K562 (cell line): ENCODE results near the gene AMOTL1. TPM values are rescaled to one million over a fixed set of nuclear protein-coding genes. Genes with fewer than 3 reads are reported as not detected.

ENCODE experiments used
- ATAC-seq: fragments of 200-7000 bp; cut with Tn5 transposase; 3 replicates; pipeline ENCODE4 v1.9.1; 2020; ENCODE audit warnings: moderate library complexity
- BruUV-seq: library from RNA; stranded (reverse); fragments of 400-500 nt; replicated peaks from 2 replicates; lab custom pipeline; 2021; lab: Mats Ljungman, UMichigan
- CTCF ChIA-PET: fragments of 300-600 bp; formaldehyde crosslinking; extraction: SDS; loops from one replicate; lab custom pipeline; 2021; ENCODE audit warnings: low intra/inter-chr PET ratio; lab: Yijun Ruan, JAX
- POLR2A ChIA-PET: fragments of 300-600, 350-650 bp; sonication (Branson Sonifier 250); formaldehyde crosslinking; extraction: SDS; loops from one replicate; lab custom pipeline; 2021; ENCODE audit warnings: antibody characterized with exemption, inconsistent platforms; lab: Yijun Ruan, JAX
- DNase-seq, 4 experiments: peaks; one replicate each; pipeline versions ENCODE4 v3.0.0 to v3.0.0-alpha.2; 2011 to 2018; ENCODE audit warnings: low spot score in 3 of 4, mixed read lengths in 3 of 4; ENCODE audit errors: extremely low read depth in 1 of 4
- FAIRE-seq: peaks from 2 replicates; lab custom pipeline; 2011; peaks lifted over from hg19 to GRCh38; lab: Jason Lieb, UNC
- H2AFZ ChIP-seq: 2 replicates; pipeline ENCODE4 v1.6.0; 2011; ENCODE audit warnings: low read depth, low read length, control low read depth, inconsistent platforms
- H3K27ac ChIP-seq: fragments of 200-600 bp; 3 replicates; pipeline ENCODE4 v1.8.0; 2011; ENCODE audit warnings: low read depth, mild to moderate bottlenecking, control low read depth, inconsistent platforms, low read length, moderate library complexity, mixed read lengths; ENCODE audit errors: extremely low read depth
- H3K27me3 ChIP-seq, 2 experiments: fragments of 300-600 bp in 1 of 2; 2 replicates in 1 of 2; 3 replicates in 1 of 2; pipeline versions ENCODE4 v1.6.0 to v1.8.0; 2011; ENCODE audit warnings: inconsistent platforms in 2 of 2, low read length in 2 of 2, mild to moderate bottlenecking in 1 of 2, mixed read lengths in 1 of 2, moderate library complexity in 1 of 2; ENCODE audit not compliant: control insufficient read depth in 2 of 2, insufficient read depth in 2 of 2
- H3K36me3 ChIP-seq: fragments of 300-600 bp; 3 replicates; pipeline ENCODE4 v1.8.0; 2011; ENCODE audit warnings: mild to moderate bottlenecking, low read length, inconsistent platforms; ENCODE audit not compliant: control insufficient read depth, insufficient read depth
- H3K4me1 ChIP-seq, 2 experiments: fragments of 200-600 bp in 1 of 2; replicated peaks in 1 of 2; 2 replicates in 1 of 2; 3 replicates in 1 of 2; pipeline versions ENCODE4 v1.5.1 to v1.8.0; 2011; ENCODE audit warnings: inconsistent platforms in 2 of 2, low read length in 2 of 2, mild to moderate bottlenecking in 1 of 2, mixed read lengths in 1 of 2, moderate library complexity in 1 of 2; ENCODE audit not compliant: control insufficient read depth in 2 of 2, insufficient read depth in 2 of 2
- H3K4me2 ChIP-seq: 2 replicates; pipeline ENCODE4 v1.6.1; 2011; ENCODE audit warnings: low read length, control low read depth, inconsistent platforms, mixed read lengths; ENCODE audit not compliant: insufficient read depth
- H3K4me3 ChIP-seq: fragments of 200-600 bp; sonication (generic), shearing (Covaris generic); 2 replicates; pipeline ENCODE4 v1.5.1; 2016; ENCODE audit warnings: control low read depth, inconsistent platforms
- H3K79me2 ChIP-seq: fragments of 200-600 bp; 3 replicates; pipeline ENCODE4 v1.8.0; 2011; ENCODE audit warnings: low read length, inconsistent platforms; ENCODE audit not compliant: control insufficient read depth, insufficient read depth
- H3K9ac ChIP-seq, 2 experiments: 2 replicates each; pipeline versions ENCODE4 v1.6.0 to v1.6.1; 2011; ENCODE audit warnings: low read depth in 2 of 2, low read length in 2 of 2, control low read depth in 1 of 2, inconsistent platforms in 1 of 2, mild to moderate bottlenecking in 1 of 2, mixed read lengths in 1 of 2; ENCODE audit not compliant: insufficient read depth in 1 of 2
- H3K9me1 ChIP-seq: one replicate; pipeline ENCODE4 v1.6.0; 2011; ENCODE audit warnings: inconsistent platforms, mild to moderate bottlenecking, low read length, moderate library complexity; ENCODE audit not compliant: control insufficient read depth, insufficient read depth
- H3K9me3 ChIP-seq: replicated peaks from 2 replicates; pipeline ENCODE4 v1.5.1; 2011; ENCODE audit warnings: low read depth, low read length, inconsistent platforms; ENCODE audit not compliant: control insufficient read depth, insufficient read depth
- H4K20me1 ChIP-seq: replicated peaks from 2 replicates; pipeline ENCODE4 v1.6.1; 2011; ENCODE audit warnings: low read length, inconsistent platforms, mixed read lengths; ENCODE audit not compliant: control insufficient read depth, insufficient read depth
- ATF3 ChIP-seq, 2 experiments: fragments of 450-650 bp in 1 of 2; sonication (generic) in 1 of 2; formaldehyde crosslinking in 1 of 2; IDR thresholded peaks in 1 of 2; conservative IDR thresholded peaks in 1 of 2; 2 replicates each; pipeline versions ENCODE4 v1.6.1 to v1.8.1; 2016 to 2023; ENCODE audit warnings: mild to moderate bottlenecking in 2 of 2, moderate library complexity in 2 of 2, inconsistent platforms in 1 of 2, missing genetic modification reagents in 1 of 2
- KDM4B ChIP-seq, 2 experiments: fragments of 450-650 bp in 1 of 2; sonication (generic) in 1 of 2; IDR thresholded peaks; 2 replicates each; pipeline ENCODE4 v1.6.1; 2016 to 2017; ENCODE audit warnings: borderline replicate concordance in 2 of 2, antibody characterized with exemption in 1 of 2, low read depth in 1 of 2, mild to moderate bottlenecking in 1 of 2
- OTX1 ChIP-seq: fragments of 450-650 bp; formaldehyde crosslinking; IDR thresholded peaks from 2 replicates; pipeline ENCODE4 v1.4.0; 2022; ENCODE audit warnings: mild to moderate bottlenecking
- POLR2G ChIP-seq: fragments of 200-400 bp; formaldehyde crosslinking; IDR thresholded peaks from 2 replicates; pipeline ENCODE4 v1.6.1; 2017; ENCODE audit warnings: low read depth, mild to moderate bottlenecking, antibody characterized with exemption, low read length, moderate library complexity
- POLR3G ChIP-seq: IDR thresholded peaks from 2 replicates; pipeline ENCODE4 v1.6.1; 2011; ENCODE audit not compliant: insufficient read length, insufficient replicate concordance; ENCODE audit errors: extremely low read depth
- RNF2 ChIP-seq: sonication (generic); IDR thresholded peaks from 2 replicates; pipeline ENCODE4 v1.6.1; 2016
- SIRT6 ChIP-seq: IDR thresholded peaks from one replicate; pipeline ENCODE4 v1.6.1; 2012; ENCODE audit warnings: low read depth, mild to moderate bottlenecking, control low read depth, inconsistent platforms, low read length, moderate library complexity
- ZNF133 ChIP-seq: fragments of 250-450 bp; sonication (Bioruptor Pico); IDR thresholded peaks from 2 replicates; pipeline ENCODE4 v1.4.0; 2020; ENCODE audit warnings: mild to moderate bottlenecking
- WGBS: fragments of 100-300 bp; shearing (Covaris generic); methylation state at CpG from one replicate; pipeline ENCODE4 v1.1.6; 2016; ENCODE audit warnings: low coverage, mixed read lengths; ENCODE audit not compliant: insufficient coverage; ENCODE audit errors: missing lambda C conversion rate; 5-methylcytosine and 5-hydroxymethylcytosine counted together
- in situ Hi-C: fragments of 300-500 bp; cut with MboI; formaldehyde crosslinking; loops from 4 replicates; pipeline ENCODE4 v1.15.0; 2018; ENCODE audit warnings: inconsistent platforms, mixed read lengths
- intact Hi-C: fragments of 100-400 bp; cut with micrococcal nuclease; formaldehyde crosslinking; loops from 2 replicates; pipeline ENCODE4 v1.14.2; 2022
- polyA plus RNA-seq, 8 experiments: library from polyadenylated mRNA; depleted of rRNA in 4 of 8; stranded (reverse) in 5 of 8; unstranded in 3 of 8; fragments of >200 nt; fragmentation: Nextera tagmentation in 2 of 8; fragmentation: Illumina TruSeq in 1 of 8; extraction: Ambion mirVana in 2 of 8; extraction: Trizol in 1 of 8; gene quantifications; 2 replicates each; pipeline versions ENCODE4 v1.2.1 to v1.2.3, GENCODE V29; 2011 to 2014; ENCODE audit warnings: inconsistent platforms in 1 of 8, missing spikeins in 1 of 8
- total RNA-seq, 7 experiments: library from RNA; depleted of rRNA in 6 of 7; stranded (reverse); fragments of >200 nt in 6 of 7; fragmentation: Illumina TruSeq in 2 of 7; extraction: Trizol in 2 of 7; gene quantifications; 2 replicates each; pipeline versions ENCODE4 v1.2.1 to v1.2.3, GENCODE V29; 2011 to 2021; ENCODE audit warnings: low replicate concordance in 1 of 7

Gene AMOTL1
- total and polyA plus RNA-seq, 9 of the 15 experiments (the other 6 are each of a cell fraction or from before 2014, with no cell fraction given), result 4.0 to 35.4 (median 14.0) TPM

- Histone ChIP-seq H3K79me2 (no peaks in the 10 kb centered on the region), H2AFZ (no peak overlapping the region), H3K27me3 (peaks cover 0 to 17% of the 10 kb centered on the region in 2 experiments; a peak in 3 of 5 replicates), H3K36me3 (peaks cover 65% of the 10 kb centered on the region; the same call in 2 of the 3 replicates), H3K9ac (no peak overlapping the region), H3K9me1 (no peaks in the 10 kb centered on the region), H3K4me2 (no peak overlapping the region), H4K20me1 (no peaks in the 10 kb centered on the region), H3K4me3 (no peak overlapping the region), H3K4me1 (no peaks in the 10 kb centered on the region), H3K27ac (no peak overlapping the region), H3K9me3 (no peaks in the 10 kb centered on the region)
- in situ Hi-C loops (no loop called here), intact Hi-C loops (no loop called here)
- FAIRE-seq (no peak), DNase-seq (no peak), ATAC-seq (no peak)
- POLR2A ChIA-PET, result interaction anchor here (0.8 kb wide), 1 partner anchor 11 kb away, joined by 5 read pairs; no protein-coding TSS in a partner anchor
- BruUV-seq, result no TSS peak
- WGBS, result 55% methylated on average over 10 of the region's 10 CpGs
- TF ChIP-seq RNF2, result no peak
- no peak for TF ChIP-seq ZNF133 (CRISPR knock-in tag)
- TF ChIP-seq KDM4B (IDR thresholded peaks at IDR 0.05; ENCODE audit: borderline replicate concordance in 2 of 2, low read depth in 1 of 2), result no peak
- TF ChIP-seq POLR3G, result no peak
- no peak for TF ChIP-seq SIRT6
- TF ChIP-seq OTX1 (CRISPR knock-in tag), result no peak
- TF ChIP-seq POLR2G, result 0 out of 2 replicates have a peak, but pooled peaks have one; percentile 25
- TF ChIP-seq ATF3 (IDR thresholded peaks at IDR 0.05), result no peak
- no peak for TF ChIP-seq ATF3 (CRISPR knock-in tag; conservative IDR thresholded peaks at IDR 0.05)
- CTCF ChIA-PET, result interaction anchor here (0.6 kb wide), 1 partner anchor 127 kb away, joined by 3 read pairs; no protein-coding TSS in a partner anchor
These were observed 101.0 kb downstream of the AMOTL1 start for GRCh38 chr11:94869186-94869585.
